HepG2 (cell line): Measurements from ENCODE around the gene SDK1. TPM values are rescaled to one million over a fixed set of nuclear protein-coding genes. Genes with fewer than 3 reads are reported as not detected.

ENCODE experiments used
- ATAC-seq: fragments of 200-7000 bp; cut with Tn5 transposase; 3 replicates; pipeline ENCODE4 v1.9.1; 2020; ENCODE audit warnings: mild to moderate bottlenecking, moderate library complexity
- BruUV-seq: library from RNA; stranded (reverse); fragments of 400-500 nt; replicated peaks from 2 replicates; lab custom pipeline; 2021; lab: Mats Ljungman, UMichigan
- CTCF ChIA-PET: fragments of 300-600 bp; formaldehyde crosslinking; extraction: SDS; loops from one replicate; lab custom pipeline; 2021; ENCODE audit warnings: low total read pairs, inconsistent platforms, low intra/inter-chr PET ratio; lab: Yijun Ruan, JAX
- POLR2A ChIA-PET: fragments of 350-600 bp; sonication (Branson Sonifier 250); formaldehyde crosslinking; loops from one replicate; lab custom pipeline; 2020; ENCODE audit warnings: antibody characterized with exemption, inconsistent platforms; lab: Yijun Ruan, JAX
- DNase-seq: peaks from one replicate; pipeline ENCODE4 v3.0.0-alpha.2; 2015; ENCODE audit warnings: low spot score
- FAIRE-seq: peaks from 3 replicates; lab custom pipeline; 2011; peaks lifted over from hg19 to GRCh38; lab: Jason Lieb, UNC
- H2AFZ ChIP-seq: one replicate; pipeline ENCODE4 v1.6.1; 2011; ENCODE audit warnings: low read length, inconsistent platforms
- H3K27ac ChIP-seq: fragments of 300-600 bp; 3 replicates; pipeline ENCODE4 v1.8.0; 2011; ENCODE audit warnings: mixed run types, mild to moderate bottlenecking, mixed read lengths, low read length, inconsistent platforms; ENCODE audit not compliant: insufficient read depth; ENCODE audit errors: extremely low read length
- H3K27me3 ChIP-seq, 2 experiments: fragments of 200-600 bp in 1 of 2; 2 replicates in 1 of 2; 3 replicates in 1 of 2; pipeline versions ENCODE4 v1.6.0 to v1.8.0; 2011; ENCODE audit warnings: low read length in 2 of 2, mild to moderate bottlenecking in 2 of 2, moderate library complexity in 2 of 2, inconsistent platforms in 1 of 2; ENCODE audit not compliant: insufficient read depth in 2 of 2, control insufficient read depth in 1 of 2
- H3K36me3 ChIP-seq, 2 experiments: fragments of 200-600 bp in 1 of 2; replicated peaks in 1 of 2; 2 replicates in 1 of 2; 3 replicates in 1 of 2; pipeline versions ENCODE4 v1.5.1 to v1.8.0; 2011; ENCODE audit warnings: low read length in 2 of 2, inconsistent platforms in 1 of 2; ENCODE audit not compliant: insufficient read depth in 2 of 2, control insufficient read depth in 1 of 2
- H3K4me1 ChIP-seq: 2 replicates; pipeline ENCODE4 v1.5.1; 2012; ENCODE audit warnings: low read length, inconsistent platforms; ENCODE audit not compliant: insufficient read depth
- H3K4me2 ChIP-seq: 2 replicates; pipeline ENCODE4 v1.6.0; 2011; ENCODE audit warnings: low read depth, low read length, inconsistent platforms
- H3K4me3 ChIP-seq, 3 experiments: fragments of 200-600 bp in 1 of 3; sonication (generic), shearing (Covaris generic) in 1 of 3; replicated peaks in 1 of 3; 2 replicates each; pipeline ENCODE4 v1.5.1; 2011 to 2016; ENCODE audit warnings: low read length in 3 of 3, inconsistent platforms in 2 of 3, low read depth in 2 of 3, mild to moderate bottlenecking in 2 of 3, control low read depth in 1 of 3, mixed read lengths in 1 of 3; ENCODE audit not compliant: insufficient read depth in 1 of 3
- H3K79me2 ChIP-seq: one replicate; pipeline ENCODE4 v1.6.1; 2011; ENCODE audit warnings: low read length, inconsistent platforms; ENCODE audit not compliant: insufficient read depth
- H3K9ac ChIP-seq: 2 replicates; pipeline ENCODE4 v1.6.0; 2011; ENCODE audit warnings: mild to moderate bottlenecking, low read depth, low read length, inconsistent platforms; ENCODE audit not compliant: insufficient read depth
- H3K9me3 ChIP-seq: 2 replicates; pipeline ENCODE4 v1.5.1; 2012; ENCODE audit warnings: mild to moderate bottlenecking, low read length
- H4K20me1 ChIP-seq: 2 replicates; pipeline ENCODE4 v1.6.0; 2011; ENCODE audit warnings: inconsistent platforms, mild to moderate bottlenecking, low read length, moderate library complexity; ENCODE audit not compliant: insufficient read depth
- KDM1A ChIP-seq: IDR thresholded peaks from 2 replicates; pipeline ENCODE4 v1.6.1; 2016; ENCODE audit warnings: missing compliant biosample characterization
- MATR3 ChIP-seq: sonication (generic); formaldehyde crosslinking; IDR thresholded peaks from 2 replicates; pipeline ENCODE4 v1.4.0; 2020; ENCODE audit warnings: missing genetic modification reagents
- POLR2A ChIP-seq, 2 experiments: IDR thresholded peaks; 2 replicates each; pipeline ENCODE4 v1.6.1; 2011; ENCODE audit warnings: low read depth in 2 of 2, low read length in 2 of 2, mild to moderate bottlenecking in 1 of 2, moderate library complexity in 1 of 2; ENCODE audit not compliant: insufficient read depth in 1 of 2
- RFX5 ChIP-seq: IDR thresholded peaks from 2 replicates; pipeline ENCODE4 v1.6.1; 2011; ENCODE audit warnings: low read depth, low read length, improper control_type of control experiment
- RORA ChIP-seq: sonication (generic); formaldehyde crosslinking; IDR thresholded peaks from 2 replicates; pipeline ENCODE4 v1.5.0; 2020; ENCODE audit warnings: mild to moderate bottlenecking, missing genetic modification reagents, moderate library complexity
- ZNF605 ChIP-seq: sonication (generic); formaldehyde crosslinking; IDR thresholded peaks from 2 replicates; pipeline ENCODE4 v1.8.0; 2022; ENCODE audit warnings: mild to moderate bottlenecking, missing genetic modification reagents
- ZNF652 ChIP-seq: IDR thresholded peaks from 2 replicates; pipeline ENCODE4 v1.6.1; 2016; ENCODE audit warnings: low read depth, borderline replicate concordance
- ZNF768 ChIP-seq: sonication (generic); formaldehyde crosslinking; IDR thresholded peaks from 2 replicates; pipeline ENCODE4 v1.4.0; 2020; ENCODE audit warnings: missing genetic modification reagents
- ZNF782 ChIP-seq: sonication (generic); formaldehyde crosslinking; IDR thresholded peaks from 2 replicates; pipeline ENCODE4 v1.4.0; 2020; ENCODE audit warnings: missing genetic modification reagents, mild to moderate bottlenecking, borderline replicate concordance
- WGBS: methylation state at CpG from one replicate; pipeline ENCODE4 v1.1.6; 2017; ENCODE audit warnings: low lambda C conversion rate; 5-methylcytosine and 5-hydroxymethylcytosine counted together
- in situ Hi-C: cut with HindIII; loops from 2 replicates; pipeline ENCODE4 v1.10.0; 2017; ENCODE audit warnings: low pct_unique_long_range_greater_than_20kb; ENCODE audit not compliant: extremely low pct_ligation_motif_present
- intact Hi-C: fragments of 100-400 bp; cut with micrococcal nuclease; formaldehyde crosslinking; loops from one replicate; pipeline ENCODE4 v1.10.0; 2022; ENCODE audit not compliant: unreplicated experiment
- polyA plus RNA-seq, 8 experiments: library from polyadenylated mRNA; depleted of rRNA in 3 of 8; stranded (reverse) in 7 of 8; unstranded in 1 of 8; fragments of >200 nt; fragmentation: Illumina TruSeq in 4 of 8; extraction: Trizol in 4 of 8; gene quantifications; 2 replicates each; pipeline versions ENCODE4 v1.2.1 to v1.2.3, GENCODE V29; 2011 to 2016; ENCODE audit warnings: low read depth in 4 of 8, missing spikeins in 1 of 8, mixed read lengths in 1 of 8; ENCODE audit not compliant: insufficient read depth in 1 of 8
- total RNA-seq, 5 experiments: library from RNA; depleted of rRNA; stranded (reverse); fragments of >200 nt; fragmentation: Illumina TruSeq; extraction: Trizol; gene quantifications; 2 replicates each; pipeline ENCODE4 v1.2.3, GENCODE V29; 2016; ENCODE audit warnings: low read depth in 1 of 5
- TF ChIP-seq, protein P1 (sequence below): fragments of 450-650 bp; IDR thresholded peaks from 2 replicates; pipeline ENCODE4 v1.6.1; 2016
- TF ChIP-seq, protein P2 (sequence below): sonication (generic); formaldehyde crosslinking; IDR thresholded peaks from 2 replicates; pipeline ENCODE4 v1.4.0; 2020; ENCODE audit warnings: mild to moderate bottlenecking, missing genetic modification reagents
- TF ChIP-seq, protein P3 (sequence below): sonication (generic); formaldehyde crosslinking; IDR thresholded peaks from 2 replicates; pipeline ENCODE4 v1.5.1; 2020; ENCODE audit warnings: missing genetic modification reagents, mild to moderate bottlenecking, borderline replicate concordance
- TF ChIP-seq, protein P4 (sequence below): sonication (generic); formaldehyde crosslinking; IDR thresholded peaks from 2 replicates; pipeline ENCODE4 v1.5.1; 2020; ENCODE audit warnings: missing genetic modification reagents, mild to moderate bottlenecking, borderline replicate concordance
- TF ChIP-seq, protein P5 (sequence below): IDR thresholded peaks from 2 replicates; pipeline ENCODE4 v1.6.1; 2016; ENCODE audit warnings: low read depth, control low read depth
- TF ChIP-seq, protein P6 (sequence below): sonication (generic); formaldehyde crosslinking; IDR thresholded peaks from 2 replicates; pipeline ENCODE4 v1.5.0; 2020; ENCODE audit warnings: mild to moderate bottlenecking, missing genetic modification reagents

SDK1 gene
- total and polyA plus RNA-seq, 2 of the 13 experiments (the other 11 are each of a cell fraction or from before 2014, with no cell fraction given) = 0.35 to 2.4 TPM

DNA sequence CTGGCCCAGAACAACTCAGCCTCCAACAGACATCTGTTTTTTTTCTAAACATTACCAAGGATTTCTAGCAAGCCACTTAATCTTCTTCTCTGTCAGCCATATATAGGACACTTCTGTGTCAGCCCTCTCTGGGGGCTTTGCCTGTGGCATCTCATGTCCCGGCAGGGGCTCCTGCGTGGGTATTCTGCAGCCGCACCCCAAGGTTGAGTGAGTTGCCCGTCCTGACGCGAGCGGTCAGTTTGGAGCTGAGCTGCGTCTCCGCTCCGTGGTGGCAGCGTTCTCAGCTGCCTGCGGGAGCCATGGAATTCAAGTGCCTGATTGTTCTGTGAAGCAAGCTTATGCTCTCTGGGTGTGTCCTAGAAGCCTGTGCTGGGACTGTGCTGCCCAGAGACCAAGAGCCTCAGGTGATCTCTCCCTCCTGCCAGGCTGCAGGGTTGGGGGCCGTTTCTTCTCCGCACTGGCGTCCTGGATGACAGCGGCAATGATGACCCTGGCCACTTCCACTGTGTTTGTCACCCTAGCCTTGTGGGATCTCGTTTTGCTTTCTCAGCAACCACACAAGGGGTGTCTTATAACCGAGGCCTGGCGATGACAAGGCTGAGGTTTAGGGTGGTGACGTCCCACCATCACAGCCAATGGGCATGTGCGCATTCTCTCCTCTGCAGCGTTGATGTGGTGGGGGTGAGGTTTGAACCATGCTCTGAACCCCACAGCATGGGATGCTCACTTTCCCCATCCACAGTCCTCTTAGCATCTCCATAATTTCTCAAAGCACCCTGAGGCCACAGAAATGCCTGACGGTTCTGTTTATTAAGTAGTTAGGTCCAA is 768.4 kb downstream of the SDK1 start:
- ATAC-seq (no peak), FAIRE-seq (no peak), DNase-seq (no peak)
- Histone ChIP-seq H3K36me3 (no peaks in the 10 kb centered on the region), H4K20me1 (no peaks in the 10 kb centered on the region), H2AFZ (no peak overlapping the region), H3K4me1 (no peaks in the 10 kb centered on the region), H3K79me2 (no peaks in the 10 kb centered on the region), H3K9ac (no peak overlapping the region), H3K27me3 (no peaks in the 10 kb centered on the region), H3K27ac (no peak overlapping the region), H3K4me3 (no peak overlapping the region), H3K4me2 (no peak overlapping the region), H3K9me3 (no peaks in the 10 kb centered on the region)
- 88% methylated on average over 14 of the region's 23 CpGs for WGBS
- ChIA-PET CTCF (no interaction called here), POLR2A (no interaction called here)
- TF ChIP-seq, protein P1, sequence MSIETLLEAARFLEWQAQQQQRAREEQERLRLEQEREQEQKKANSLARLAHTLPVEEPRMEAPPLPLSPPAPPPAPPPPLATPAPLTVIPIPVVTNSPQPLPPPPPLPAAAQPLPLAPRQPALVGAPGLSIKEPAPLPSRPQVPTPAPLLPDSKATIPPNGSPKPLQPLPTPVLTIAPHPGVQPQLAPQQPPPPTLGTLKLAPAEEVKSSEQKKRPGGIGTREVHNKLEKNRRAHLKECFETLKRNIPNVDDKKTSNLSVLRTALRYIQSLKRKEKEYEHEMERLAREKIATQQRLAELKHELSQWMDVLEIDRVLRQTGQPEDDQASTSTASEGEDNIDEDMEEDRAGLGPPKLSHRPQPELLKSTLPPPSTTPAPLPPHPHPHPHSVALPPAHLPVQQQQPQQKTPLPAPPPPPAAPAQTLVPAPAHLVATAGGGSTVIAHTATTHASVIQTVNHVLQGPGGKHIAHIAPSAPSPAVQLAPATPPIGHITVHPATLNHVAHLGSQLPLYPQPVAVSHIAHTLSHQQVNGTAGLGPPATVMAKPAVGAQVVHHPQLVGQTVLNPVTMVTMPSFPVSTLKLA = no peak
- TF ChIP-seq ZNF652 (CRISPR knock-in tag) (no peak), ZNF768 (CRISPR knock-in tag) (no peak), ZNF782 (no peak), POLR2A (IDR thresholded peaks at IDR 0.05; ENCODE audit: insufficient read depth in 1 of 2, low read depth in 2 of 2, low read length in 2 of 2) (no peak), MATR3 (CRISPR knock-in tag) (no peak), RFX5 (no peak), ZNF605 (no peak), KDM1A (CRISPR knock-in tag) (no peak), RORA (CRISPR knock-in tag) (no peak)
- TF ChIP-seq, protein P2, sequence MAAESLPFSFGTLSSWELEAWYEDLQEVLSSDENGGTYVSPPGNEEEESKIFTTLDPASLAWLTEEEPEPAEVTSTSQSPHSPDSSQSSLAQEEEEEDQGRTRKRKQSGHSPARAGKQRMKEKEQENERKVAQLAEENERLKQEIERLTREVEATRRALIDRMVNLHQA (CRISPR knock-in tag) = no peak
- TF ChIP-seq, protein P3, sequence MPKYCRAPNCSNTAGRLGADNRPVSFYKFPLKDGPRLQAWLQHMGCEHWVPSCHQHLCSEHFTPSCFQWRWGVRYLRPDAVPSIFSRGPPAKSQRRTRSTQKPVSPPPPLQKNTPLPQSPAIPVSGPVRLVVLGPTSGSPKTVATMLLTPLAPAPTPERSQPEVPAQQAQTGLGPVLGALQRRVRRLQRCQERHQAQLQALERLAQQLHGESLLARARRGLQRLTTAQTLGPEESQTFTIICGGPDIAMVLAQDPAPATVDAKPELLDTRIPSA (CRISPR knock-in tag) = no peak
- TF ChIP-seq, protein P4, sequence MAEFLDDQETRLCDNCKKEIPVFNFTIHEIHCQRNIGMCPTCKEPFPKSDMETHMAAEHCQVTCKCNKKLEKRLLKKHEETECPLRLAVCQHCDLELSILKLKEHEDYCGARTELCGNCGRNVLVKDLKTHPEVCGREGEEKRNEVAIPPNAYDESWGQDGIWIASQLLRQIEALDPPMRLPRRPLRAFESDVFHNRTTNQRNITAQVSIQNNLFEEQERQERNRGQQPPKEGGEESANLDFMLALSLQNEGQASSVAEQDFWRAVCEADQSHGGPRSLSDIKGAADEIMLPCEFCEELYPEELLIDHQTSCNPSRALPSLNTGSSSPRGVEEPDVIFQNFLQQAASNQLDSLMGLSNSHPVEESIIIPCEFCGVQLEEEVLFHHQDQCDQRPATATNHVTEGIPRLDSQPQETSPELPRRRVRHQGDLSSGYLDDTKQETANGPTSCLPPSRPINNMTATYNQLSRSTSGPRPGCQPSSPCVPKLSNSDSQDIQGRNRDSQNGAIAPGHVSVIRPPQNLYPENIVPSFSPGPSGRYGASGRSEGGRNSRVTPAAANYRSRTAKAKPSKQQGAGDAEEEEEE (CRISPR knock-in tag) = no peak
- TF ChIP-seq, protein P5, sequence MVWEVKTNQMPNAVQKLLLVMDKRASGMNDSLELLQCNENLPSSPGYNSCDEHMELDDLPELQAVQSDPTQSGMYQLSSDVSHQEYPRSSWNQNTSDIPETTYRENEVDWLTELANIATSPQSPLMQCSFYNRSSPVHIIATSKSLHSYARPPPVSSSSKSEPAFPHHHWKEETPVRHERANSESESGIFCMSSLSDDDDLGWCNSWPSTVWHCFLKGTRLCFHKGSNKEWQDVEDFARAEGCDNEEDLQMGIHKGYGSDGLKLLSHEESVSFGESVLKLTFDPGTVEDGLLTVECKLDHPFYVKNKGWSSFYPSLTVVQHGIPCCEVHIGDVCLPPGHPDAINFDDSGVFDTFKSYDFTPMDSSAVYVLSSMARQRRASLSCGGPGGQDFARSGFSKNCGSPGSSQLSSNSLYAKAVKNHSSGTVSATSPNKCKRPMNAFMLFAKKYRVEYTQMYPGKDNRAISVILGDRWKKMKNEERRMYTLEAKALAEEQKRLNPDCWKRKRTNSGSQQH (CRISPR knock-in tag) = no peak
- TF ChIP-seq, protein P6, sequence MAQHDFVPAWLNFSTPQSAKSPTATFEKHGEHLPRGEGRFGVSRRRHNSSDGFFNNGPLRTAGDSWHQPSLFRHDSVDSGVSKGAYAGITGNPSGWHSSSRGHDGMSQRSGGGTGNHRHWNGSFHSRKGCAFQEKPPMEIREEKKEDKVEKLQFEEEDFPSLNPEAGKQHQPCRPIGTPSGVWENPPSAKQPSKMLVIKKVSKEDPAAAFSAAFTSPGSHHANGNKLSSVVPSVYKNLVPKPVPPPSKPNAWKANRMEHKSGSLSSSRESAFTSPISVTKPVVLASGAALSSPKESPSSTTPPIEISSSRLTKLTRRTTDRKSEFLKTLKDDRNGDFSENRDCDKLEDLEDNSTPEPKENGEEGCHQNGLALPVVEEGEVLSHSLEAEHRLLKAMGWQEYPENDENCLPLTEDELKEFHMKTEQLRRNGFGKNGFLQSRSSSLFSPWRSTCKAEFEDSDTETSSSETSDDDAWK (CRISPR knock-in tag) = no peak
- in situ Hi-C loops = no loop called here
- BruUV-seq = no TSS peak
- intact Hi-C loops = no loop called here
